GM06990 (cell line): ENCODE data around the gene ITPK1.

Source experiments
- DNase-seq: peaks from one replicate; pipeline ENCODE4 v3.0.0-alpha.2; 2011; ENCODE audit not compliant: insufficient read length; ENCODE audit errors: extremely low read depth
- H3K27me3 ChIP-seq: replicated peaks from 2 replicates; pipeline ENCODE4 v1.6.0; 2011; ENCODE audit warnings: low read length; ENCODE audit not compliant: control insufficient read depth, insufficient read depth
- H3K36me3 ChIP-seq: 2 replicates; pipeline ENCODE4 v1.5.1; 2011; ENCODE audit warnings: low read length; ENCODE audit not compliant: control insufficient read depth, insufficient read depth
- H3K4me3 ChIP-seq: replicated peaks from 2 replicates; pipeline ENCODE4 v1.5.1; 2011; ENCODE audit warnings: low read depth, mild to moderate bottlenecking, control low read depth, low read length
- CTCF ChIP-seq: IDR thresholded peaks from 2 replicates; pipeline ENCODE4 v1.5.1; 2011; ENCODE audit warnings: low read length, control low read depth, mild to moderate bottlenecking, inconsistent platforms; ENCODE audit not compliant: insufficient read depth, poor library complexity, severe bottlenecking

The ITPK1 gene

GRCh38 chr14:93048843-93049242 lies 66.9 kb downstream of the ITPK1 start:
- no peaks in the 10 kb centered on the region for H3K27me3 ChIP-seq
- H3K4me3 ChIP-seq, result no peak overlapping the region
- no peaks in the 10 kb centered on the region; the same call in 1 of the 2 replicates for H3K36me3 ChIP-seq
- TF ChIP-seq CTCF, result no peak
- DNase-seq, result no peak

- H3K4me3 ChIP-seq, result no peak overlapping the region
- no peak for TF ChIP-seq CTCF
- H3K27me3 ChIP-seq, result no peaks in the 10 kb centered on the region
- no peak for DNase-seq
- H3K36me3 ChIP-seq, result no peaks in the 10 kb centered on the region; the same call in 1 of the 2 replicates
These were observed 68.1 kb downstream of the ITPK1 start for GRCh38 chr14:93047661-93048060.

GRCh38 chr14:93047157-93047556 lies 68.6 kb downstream of the ITPK1 start:
- Histone ChIP-seq H3K27me3 (no peaks in the 10 kb centered on the region), H3K4me3 (no peak overlapping the region), H3K36me3 (no peaks in the 10 kb centered on the region; the same call in 1 of the 2 replicates)
- DNase-seq, result no peak
- no peak for TF ChIP-seq CTCF

- no peaks in the 10 kb centered on the region; the same call in 1 of the 2 replicates for H3K36me3 ChIP-seq
- no peak for DNase-seq
- H3K4me3 ChIP-seq, result no peak overlapping the region
- H3K27me3 ChIP-seq, result no peaks in the 10 kb centered on the region
- no peak for TF ChIP-seq CTCF
These were observed 69.0 kb downstream of the ITPK1 start for GRCh38 chr14:93046705-93047050.

GRCh38 chr14:93045965-93046704 lies 69.6 kb downstream of the ITPK1 start:
- no peak for TF ChIP-seq CTCF
- Histone ChIP-seq H3K4me3 (no peak overlapping the region), H3K27me3 (no peaks in the 10 kb centered on the region), H3K36me3 (no peaks in the 10 kb centered on the region; the same call in 1 of the 2 replicates)
- no peak for DNase-seq
